ENCODE data around the gene TBC1D1. TPM values are rescaled to one million over a fixed set of nuclear protein-coding genes. Genes with fewer than 3 reads are reported as not detected.

TBC1D1 gene
- total and polyA plus RNA-seq, 2 donors (not counting 1 experiment from before 2014, with no cell fraction given): 39.7 to 90.0 TPM

DNA sequence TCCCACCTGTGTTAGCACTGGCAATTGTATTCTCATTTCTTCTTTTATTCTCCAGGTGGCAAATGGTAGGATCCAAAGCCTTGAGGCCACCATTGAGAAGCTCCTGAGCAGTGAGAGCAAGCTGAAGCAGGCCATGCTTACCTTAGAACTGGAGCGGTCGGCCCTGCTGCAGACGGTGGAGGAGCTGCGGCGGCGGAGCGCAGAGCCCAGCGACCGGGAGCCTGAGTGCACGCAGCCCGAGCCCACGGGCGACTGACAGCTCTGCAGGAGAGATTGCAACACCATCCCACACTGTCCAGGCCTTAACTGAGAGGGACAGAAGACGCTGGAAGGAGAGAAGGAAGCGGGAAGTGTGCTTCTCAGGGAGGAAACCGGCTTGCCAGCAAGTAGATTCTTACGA is 246.2 kb downstream of the TBC1D1 start:
- TF ChIP-seq EZH2 (IDR thresholded peaks at IDR 0.05; ENCODE audit: low read length, missing control alignments): no peak
- TF ChIP-seq, protein P1, sequence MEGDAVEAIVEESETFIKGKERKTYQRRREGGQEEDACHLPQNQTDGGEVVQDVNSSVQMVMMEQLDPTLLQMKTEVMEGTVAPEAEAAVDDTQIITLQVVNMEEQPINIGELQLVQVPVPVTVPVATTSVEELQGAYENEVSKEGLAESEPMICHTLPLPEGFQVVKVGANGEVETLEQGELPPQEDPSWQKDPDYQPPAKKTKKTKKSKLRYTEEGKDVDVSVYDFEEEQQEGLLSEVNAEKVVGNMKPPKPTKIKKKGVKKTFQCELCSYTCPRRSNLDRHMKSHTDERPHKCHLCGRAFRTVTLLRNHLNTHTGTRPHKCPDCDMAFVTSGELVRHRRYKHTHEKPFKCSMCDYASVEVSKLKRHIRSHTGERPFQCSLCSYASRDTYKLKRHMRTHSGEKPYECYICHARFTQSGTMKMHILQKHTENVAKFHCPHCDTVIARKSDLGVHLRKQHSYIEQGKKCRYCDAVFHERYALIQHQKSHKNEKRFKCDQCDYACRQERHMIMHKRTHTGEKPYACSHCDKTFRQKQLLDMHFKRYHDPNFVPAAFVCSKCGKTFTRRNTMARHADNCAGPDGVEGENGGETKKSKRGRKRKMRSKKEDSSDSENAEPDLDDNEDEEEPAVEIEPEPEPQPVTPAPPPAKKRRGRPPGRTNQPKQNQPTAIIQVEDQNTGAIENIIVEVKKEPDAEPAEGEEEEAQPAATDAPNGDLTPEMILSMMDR (conservative IDR thresholded peaks at IDR 0.05 in 1 of 2, IDR thresholded peaks at IDR 0.05 in 1 of 2; ENCODE audit: low read depth in 1 of 2, low read length in 2 of 2): no peak
- Histone ChIP-seq H3K4me3 (replicated peaks in 1 of 4; ENCODE audit: control extremely low read depth in 1 of 4, insufficient read depth in 1 of 4, low read depth in 3 of 4, low read length in 4 of 4) (no peak overlapping the region), H2AFZ (ENCODE audit: low read length) (no peak overlapping the region), H3K4me1 (ENCODE audit: control insufficient read depth, extremely low read depth, insufficient read depth, low read length) (peaks cover 2% of the 10 kb centered on the region), H3K4me2 (ENCODE audit: extremely low read depth, insufficient read depth, low read length) (no peak overlapping the region), H3K27me3 (ENCODE audit: control insufficient read depth, insufficient read depth, low read length) (no peaks in the 10 kb centered on the region), H3K79me2 (ENCODE audit: control insufficient read depth, insufficient read depth, low read length) (no peaks in the 10 kb centered on the region), H3K36me3 (ENCODE audit: control insufficient read depth, insufficient read depth, low read length) (peaks cover 3% of the 10 kb centered on the region), H4K20me1 (ENCODE audit: control insufficient read depth, extremely low read depth, insufficient read depth, low read length) (no peaks in the 10 kb centered on the region), H3K9ac (ENCODE audit: insufficient read depth, low read length) (no peak overlapping the region), H3K27ac (ENCODE audit: insufficient read depth, low read length) (no peak overlapping the region), H3K9me3 (ENCODE audit: control insufficient read depth, insufficient read depth, low read depth, low read length) (no peaks in the 10 kb centered on the region)
- DNase-seq (ENCODE audit: low read depth in 2 of 2): no peak

DNA sequence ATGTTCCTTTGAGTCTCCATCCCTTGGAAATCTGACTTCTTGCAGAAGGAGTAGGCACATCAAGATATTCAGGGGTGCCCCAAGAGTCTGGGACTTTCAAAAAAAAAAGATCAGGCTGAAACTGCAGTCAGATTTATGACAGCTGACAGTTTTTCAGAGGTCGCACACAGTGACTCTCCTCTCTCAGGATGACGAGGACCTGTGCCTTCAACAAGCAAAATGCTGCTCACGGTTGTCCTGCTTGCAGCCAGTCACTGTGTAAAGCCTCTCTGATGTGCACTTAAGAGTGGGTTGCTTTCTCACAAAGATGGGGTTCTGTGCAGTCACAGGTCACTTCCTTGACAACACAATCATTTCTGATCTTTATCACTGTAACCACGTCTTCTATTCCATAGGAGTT is 247.5 kb downstream of the TBC1D1 start:
- H3K27ac ChIP-seq (ENCODE audit: insufficient read depth, low read length): no peak overlapping the region
- TF ChIP-seq, protein P1 (conservative IDR thresholded peaks at IDR 0.05 in 1 of 2, IDR thresholded peaks at IDR 0.05 in 1 of 2; ENCODE audit: low read depth in 1 of 2, low read length in 2 of 2): no peak
- no peak for TF ChIP-seq EZH2 (IDR thresholded peaks at IDR 0.05; ENCODE audit: low read length, missing control alignments)
- no peaks in the 10 kb centered on the region for H3K79me2 ChIP-seq (ENCODE audit: control insufficient read depth, insufficient read depth, low read length)
- no peak overlapping the region for H3K4me2 ChIP-seq (ENCODE audit: extremely low read depth, insufficient read depth, low read length)
- H3K27me3 ChIP-seq (ENCODE audit: control insufficient read depth, insufficient read depth, low read length): no peaks in the 10 kb centered on the region
- no peak for DNase-seq (ENCODE audit: low read depth in 2 of 2)
- H3K9me3 ChIP-seq (ENCODE audit: control insufficient read depth, insufficient read depth, low read depth, low read length): no peaks in the 10 kb centered on the region
- H3K4me1 ChIP-seq (ENCODE audit: control insufficient read depth, extremely low read depth, insufficient read depth, low read length): no peaks in the 10 kb centered on the region
- H4K20me1 ChIP-seq (ENCODE audit: control insufficient read depth, extremely low read depth, insufficient read depth, low read length): no peaks in the 10 kb centered on the region
- H3K4me3 ChIP-seq (replicated peaks in 1 of 4; ENCODE audit: control extremely low read depth in 1 of 4, insufficient read depth in 1 of 4, low read depth in 3 of 4, low read length in 4 of 4): no peak overlapping the region
- H2AFZ ChIP-seq (ENCODE audit: low read length): no peak overlapping the region
- peaks cover 3% of the 10 kb centered on the region for H3K36me3 ChIP-seq (ENCODE audit: control insufficient read depth, insufficient read depth, low read length)
- no peak overlapping the region for H3K9ac ChIP-seq (ENCODE audit: insufficient read depth, low read length)

DNA sequence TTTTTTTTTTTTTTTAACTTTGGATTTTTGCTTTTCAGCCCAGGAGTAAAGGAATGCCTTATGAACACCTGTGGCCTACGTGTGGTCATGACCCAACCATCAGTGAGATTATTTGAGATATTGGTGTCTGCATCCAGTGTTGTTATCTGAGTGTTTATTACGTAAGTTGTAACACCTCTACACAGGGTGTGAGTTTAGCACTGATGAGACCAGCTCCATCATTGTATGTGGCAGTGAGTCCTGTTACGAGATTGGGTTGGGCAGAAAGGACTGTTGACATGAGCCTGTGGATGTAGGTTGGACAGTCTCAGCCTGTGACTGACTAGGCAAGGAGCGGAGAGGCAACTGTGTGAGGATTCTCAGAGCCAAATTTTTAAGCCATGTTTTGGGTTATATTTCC is 248.3 kb downstream of the TBC1D1 start:
- H2AFZ ChIP-seq (ENCODE audit: low read length): no peak overlapping the region
- no peak for TF ChIP-seq EZH2 (IDR thresholded peaks at IDR 0.05; ENCODE audit: low read length, missing control alignments)
- TF ChIP-seq, protein P1 (conservative IDR thresholded peaks at IDR 0.05 in 1 of 2, IDR thresholded peaks at IDR 0.05 in 1 of 2; ENCODE audit: low read depth in 1 of 2, low read length in 2 of 2): no peak

More for the DNA sequence above, 248.3 kb downstream of the TBC1D1 start:
- no peak for DNase-seq (ENCODE audit: low read depth in 2 of 2)
- no peaks in the 10 kb centered on the region for H3K4me1 ChIP-seq (ENCODE audit: control insufficient read depth, extremely low read depth, insufficient read depth, low read length)
- no peaks in the 10 kb centered on the region for H3K27me3 ChIP-seq (ENCODE audit: control insufficient read depth, insufficient read depth, low read length)
- no peaks in the 10 kb centered on the region for H4K20me1 ChIP-seq (ENCODE audit: control insufficient read depth, extremely low read depth, insufficient read depth, low read length)
- H3K4me2 ChIP-seq (ENCODE audit: extremely low read depth, insufficient read depth, low read length): no peak overlapping the region
- H3K27ac ChIP-seq (ENCODE audit: insufficient read depth, low read length): no peak overlapping the region
- no peaks in the 10 kb centered on the region for H3K9me3 ChIP-seq (ENCODE audit: control insufficient read depth, insufficient read depth, low read depth, low read length)
- peaks cover 3% of the 10 kb centered on the region for H3K36me3 ChIP-seq (ENCODE audit: control insufficient read depth, insufficient read depth, low read length)
- H3K9ac ChIP-seq (ENCODE audit: insufficient read depth, low read length): no peak overlapping the region
- no peaks in the 10 kb centered on the region for H3K79me2 ChIP-seq (ENCODE audit: control insufficient read depth, insufficient read depth, low read length)
- H3K4me3 ChIP-seq (replicated peaks in 1 of 4; ENCODE audit: control extremely low read depth in 1 of 4, insufficient read depth in 1 of 4, low read depth in 3 of 4, low read length in 4 of 4): no peak overlapping the region
